IMR-90 (cell line): ENCODE data around the gene CREB3L1. TPM values are rescaled to one million over a fixed set of nuclear protein-coding genes. Genes with fewer than 3 reads are reported as not detected.

Experiments
- ATAC-seq: fragments of 200-7000 bp; cut with Tn5 transposase; 2 replicates; pipeline ENCODE4 v1.9.1; 2020; ENCODE audit warnings: low read depth, mild to moderate bottlenecking, moderate library complexity
- BruUV-seq: library from RNA; stranded (reverse); fragments of 400-500 nt; replicated peaks from 2 replicates; lab custom pipeline; 2021; lab: Mats Ljungman, UMichigan
- CTCF ChIA-PET: fragments of 300-600 bp; formaldehyde crosslinking; extraction: SDS; loops from one replicate; lab custom pipeline; 2021; ENCODE audit warnings: antibody characterized with exemption; lab: Yijun Ruan, JAX
- POLR2A ChIA-PET: fragments of 300-600 bp; sonication (Branson Sonifier 250); formaldehyde crosslinking; loops from one replicate; lab custom pipeline; 2022; ENCODE audit warnings: antibody characterized with exemption; ENCODE audit not compliant: unreplicated experiment; lab: Charles Lee
- DNase-seq: peaks from one replicate; pipeline ENCODE4 v3.0.0; 2013
- H2AFZ ChIP-seq: replicated peaks from 2 replicates; pipeline ENCODE3; 2013; ENCODE audit warnings: low read length, mild to moderate bottlenecking; ENCODE audit not compliant: poor library complexity
- H2AK5ac ChIP-seq: 2 replicates; pipeline ENCODE4 v1.6.1; 2013; ENCODE audit warnings: low read depth, low read length, inconsistent platforms
- H2AK9ac ChIP-seq: replicated peaks from 2 replicates; pipeline ENCODE3; 2013; ENCODE audit warnings: mild to moderate bottlenecking, low read depth, low read length, moderate library complexity; ENCODE audit not compliant: poor library complexity
- H2BK120ac ChIP-seq: 2 replicates; pipeline ENCODE4 v1.6.1; 2013; ENCODE audit warnings: low read depth, low read length, inconsistent platforms
- H2BK15ac ChIP-seq: 3 replicates; pipeline ENCODE4 v1.6.1; 2013; ENCODE audit warnings: low read depth, low read length, inconsistent platforms
- H2BK20ac ChIP-seq: 2 replicates; pipeline ENCODE4 v1.6.1; 2013; ENCODE audit warnings: low read depth, mild to moderate bottlenecking, inconsistent platforms, low read length, moderate library complexity
- H2BK5ac ChIP-seq: 2 replicates; pipeline ENCODE4 v1.6.1; 2013; ENCODE audit warnings: mild to moderate bottlenecking, low read depth, low read length, inconsistent platforms; ENCODE audit not compliant: poor library complexity, severe bottlenecking
- H3K14ac ChIP-seq: replicated peaks from 2 replicates; pipeline ENCODE4 v1.6.1; 2013; ENCODE audit warnings: low read depth, low read length, inconsistent platforms
- H3K18ac ChIP-seq: 2 replicates; pipeline ENCODE4 v1.6.1; 2013; ENCODE audit warnings: low read depth, low read length, control low read depth
- H3K23ac ChIP-seq: 2 replicates; pipeline ENCODE4 v1.6.1; 2013; ENCODE audit warnings: low read depth, low read length, inconsistent platforms
- H3K27ac ChIP-seq: 2 replicates; pipeline ENCODE4 v1.5.1; 2013; ENCODE audit warnings: mild to moderate bottlenecking, control low read depth, low read length; ENCODE audit not compliant: insufficient read depth
- H3K27me3 ChIP-seq: 2 replicates; pipeline ENCODE4 v1.6.1; 2013; ENCODE audit warnings: low read length; ENCODE audit not compliant: control insufficient read depth, insufficient read depth
- H3K36me3 ChIP-seq: 2 replicates; pipeline ENCODE4 v1.6.1; 2013; ENCODE audit warnings: low read length, mixed read lengths; ENCODE audit not compliant: control insufficient read depth, insufficient read depth
- H3K4ac ChIP-seq: 2 replicates; pipeline ENCODE4 v1.6.1; 2013; ENCODE audit warnings: low read depth, low read length, inconsistent platforms
- H3K4me1 ChIP-seq: 2 replicates; pipeline ENCODE4 v1.6.1; 2013; ENCODE audit warnings: low read length, mixed read lengths; ENCODE audit not compliant: control insufficient read depth, insufficient read depth
- H3K4me2 ChIP-seq: 2 replicates; pipeline ENCODE4 v1.6.1; 2013; ENCODE audit warnings: low read depth, mild to moderate bottlenecking, control low read depth, low read length, moderate library complexity
- H3K4me3 ChIP-seq: 2 replicates; pipeline ENCODE4 v1.5.1; 2013; ENCODE audit warnings: low read depth, mild to moderate bottlenecking, control low read depth, low read length, moderate library complexity; ENCODE audit not compliant: insufficient read depth
- H3K56ac ChIP-seq: 2 replicates; pipeline ENCODE4 v1.6.1; 2013; ENCODE audit warnings: low read length, inconsistent platforms; ENCODE audit not compliant: insufficient read depth; ENCODE audit errors: extremely low read depth
- H3K79me1 ChIP-seq, 2 experiments: 2 replicates each; pipeline ENCODE4 v1.6.1; 2013; ENCODE audit warnings: low read length in 2 of 2, inconsistent platforms in 1 of 2, low read depth in 1 of 2
- H3K9ac ChIP-seq: 2 replicates; pipeline ENCODE4 v1.6.1; 2013; ENCODE audit warnings: low read depth, low read length, control low read depth
- H3K9me1 ChIP-seq: 2 replicates; pipeline ENCODE4 v1.6.1; 2013; ENCODE audit warnings: low read length, inconsistent platforms; ENCODE audit not compliant: insufficient read depth
- H3K9me3 ChIP-seq: 2 replicates; pipeline ENCODE4 v1.6.1; 2013; ENCODE audit warnings: low read length; ENCODE audit not compliant: control insufficient read depth, insufficient read depth
- H4K20me1 ChIP-seq: 2 replicates; pipeline ENCODE4 v1.6.1; 2013; ENCODE audit warnings: low read length, inconsistent platforms; ENCODE audit not compliant: insufficient read depth
- H4K5ac ChIP-seq: 2 replicates; pipeline ENCODE4 v1.6.1; 2013; ENCODE audit warnings: mild to moderate bottlenecking, low read depth, low read length, control low read depth
- H4K8ac ChIP-seq, 2 experiments: 2 replicates each; pipeline ENCODE4 v1.6.1; 2013; ENCODE audit warnings: low read depth in 2 of 2, low read length in 2 of 2, control low read depth in 1 of 2, inconsistent platforms in 1 of 2
- H4K91ac ChIP-seq: 2 replicates; pipeline ENCODE4 v1.6.1; 2013; ENCODE audit warnings: low read depth, low read length, inconsistent platforms; ENCODE audit not compliant: insufficient read depth
- BHLHE40 ChIP-seq: fragments of 150-350 bp; IDR thresholded peaks from 2 replicates; pipeline ENCODE4 v1.6.1; 2016; ENCODE audit warnings: mild to moderate bottlenecking, low read depth, low read length
- CEBPB ChIP-seq: IDR thresholded peaks from 2 replicates; pipeline ENCODE4 v1.6.1; 2012; ENCODE audit warnings: low read depth, low read length, improper control_type of control experiment
- CHD1 ChIP-seq: IDR thresholded peaks from 2 replicates; pipeline ENCODE4 v1.6.1; 2012; ENCODE audit warnings: low read depth, low read length, improper control_type of control experiment
- CTCF ChIP-seq: conservative IDR thresholded peaks from 2 replicates; pipeline ENCODE4 v1.5.1; 2012; ENCODE audit warnings: mild to moderate bottlenecking, low read depth, low read length, improper control_type of control experiment
- ELK1 ChIP-seq: fragments of 150-350 bp; IDR thresholded peaks from 2 replicates; pipeline ENCODE4 v1.6.1; 2016; ENCODE audit warnings: low read depth, mild to moderate bottlenecking, low read length, moderate library complexity, borderline replicate concordance
- FOS ChIP-seq: fragments of 150-350 bp; IDR thresholded peaks from 2 replicates; pipeline ENCODE4 v1.6.1; 2016; ENCODE audit warnings: low read depth, low read length
- MAFK ChIP-seq: IDR thresholded peaks from 2 replicates; pipeline ENCODE4 v1.6.1; 2012; ENCODE audit warnings: low read depth, low read length, improper control_type of control experiment
- MAZ ChIP-seq: IDR thresholded peaks from 2 replicates; pipeline ENCODE4 v1.6.1; 2012; ENCODE audit warnings: low read depth, mild to moderate bottlenecking, low read length, improper control_type of control experiment, moderate library complexity, borderline replicate concordance
- MXI1 ChIP-seq: IDR thresholded peaks from 2 replicates; pipeline ENCODE4 v1.6.1; 2012; ENCODE audit warnings: low read depth, mild to moderate bottlenecking, low read length, moderate library complexity, borderline replicate concordance
- NFE2L2 ChIP-seq: fragments of 150-350 bp; IDR thresholded peaks from 2 replicates; pipeline ENCODE4 v1.6.1; 2016; ENCODE audit warnings: low read depth, mild to moderate bottlenecking, low read length
- POLR2A ChIP-seq: IDR thresholded peaks from 2 replicates; pipeline ENCODE4 v1.6.1; 2012; ENCODE audit warnings: mild to moderate bottlenecking, low read depth, low read length
- RAD21 ChIP-seq: IDR thresholded peaks from 2 replicates; pipeline ENCODE4 v1.6.1; 2012; ENCODE audit warnings: low read length, improper control_type of control experiment
- RCOR1 ChIP-seq: IDR thresholded peaks from 2 replicates; pipeline ENCODE4 v1.6.1; 2012; ENCODE audit warnings: mild to moderate bottlenecking, low read length, improper control_type of control experiment; ENCODE audit not compliant: insufficient replicate concordance
- RFX5 ChIP-seq: IDR thresholded peaks from 2 replicates; pipeline ENCODE4 v1.8.0; 2012; ENCODE audit warnings: low read depth, mild to moderate bottlenecking, low read length, moderate library complexity
- SMC3 ChIP-seq: fragments of 150-350 bp; IDR thresholded peaks from 2 replicates; pipeline ENCODE4 v1.6.1; 2016; ENCODE audit warnings: low read depth, mild to moderate bottlenecking, antibody characterized with exemption, low read length, moderate library complexity
- USF2 ChIP-seq: fragments of 150-350 bp; IDR thresholded peaks from 2 replicates; pipeline ENCODE4 v1.6.1; 2017; ENCODE audit warnings: mild to moderate bottlenecking, antibody characterized with exemption, low read length, low read depth
- WGBS, 2 experiments: methylation state at CpG; one replicate each; pipeline versions ENCODE4 v1.1.5 to v1.1.7; 2013; ENCODE audit warnings: missing lambda C conversion rate in 2 of 2; ENCODE audit not compliant: insufficient read length in 1 of 2; ENCODE audit errors: extremely low coverage in 2 of 2; 5-methylcytosine and 5-hydroxymethylcytosine counted together
- dilution Hi-C: fragments of 300-500 bp; cut with HindIII; formaldehyde crosslinking; loops from one replicate; pipeline ENCODE4 v1.14.3; 2018; ENCODE audit warnings: low sequenced_read_pairs; ENCODE audit not compliant: unreplicated experiment
- in situ Hi-C: fragments of 300-500 bp; cut with MboI; formaldehyde crosslinking; loops from 3 replicates; pipeline ENCODE4 v1.14.3; 2019; ENCODE audit warnings: low sequenced_read_pairs, inconsistent platforms, mixed read lengths
- intact Hi-C: fragments of 100-400 bp; cut with micrococcal nuclease; formaldehyde crosslinking; loops from 2 replicates; pipeline ENCODE4 v1.10.0; 2022
- polyA plus RNA-seq, 3 experiments: library from polyadenylated mRNA; depleted of rRNA; stranded (reverse); fragments of >200 nt; gene quantifications; 2 replicates each; pipeline ENCODE4 v1.2.3, GENCODE V29; 2012; ENCODE audit warnings: low replicate concordance in 1 of 3
- total RNA-seq: library from RNA; depleted of rRNA; stranded (reverse); fragments of >200 nt; gene quantifications from 2 replicates; pipeline ENCODE4 v1.2.3, GENCODE V29; 2012

CREB3L1 gene
- total and polyA plus RNA-seq, 2 of the 4 experiments (the other 2 are of a cell fraction), result 8.1 to 82.3 TPM

GRCh38 chr11:46366661-46367161 lies 89.2 kb downstream of the CREB3L1 start:
- Histone ChIP-seq H2AK9ac (peak overlapping the region; percentile 55), H2BK15ac (no peak overlapping the region), H2BK5ac (no peak overlapping the region), H3K9me1 (peaks cover 9% of the 10 kb centered on the region; the same call in 1 of the 2 replicates), H4K5ac (no peak overlapping the region), H3K27me3 (no peaks in the 10 kb centered on the region), H3K4me2 (no peak overlapping the region), H2BK20ac (no peak overlapping the region), H3K4ac (no peak overlapping the region), H4K91ac (no peak overlapping the region), H3K4me3 (no peak overlapping the region), H3K23ac (no peak overlapping the region), H4K8ac (no peak overlapping the region), H3K9ac (no peak overlapping the region), H2BK120ac (no peak overlapping the region), H4K20me1 (peaks cover 31% of the 10 kb centered on the region), H3K56ac (no peak overlapping the region), H3K79me1 (peaks cover 18 to 64% of the 10 kb centered on the region in 2 experiments), H3K14ac (no peak overlapping the region), H2AFZ (no peak overlapping the region), H3K4me1 (peaks cover 31% of the 10 kb centered on the region), H3K36me3 (peaks cover 15% of the 10 kb centered on the region; the same call in 1 of the 2 replicates), H3K18ac (no peak overlapping the region), H3K27ac (no peak overlapping the region), H2AK5ac (no peak overlapping the region), H3K9me3 (no peaks in the 10 kb centered on the region)
- in situ Hi-C loops, result no loop called here
- dilution Hi-C loops, result no loop called here
- TF ChIP-seq MXI1, result no peak
- TF ChIP-seq CEBPB, result no peak
- TF ChIP-seq USF2, result no peak
- no peak for TF ChIP-seq ELK1
- TF ChIP-seq MAZ, result no peak
- no peak for TF ChIP-seq FOS
- no peak for TF ChIP-seq MAFK
- no peak for TF ChIP-seq NFE2L2
- no peak for TF ChIP-seq CHD1
- no peak for TF ChIP-seq BHLHE40
- no peak for TF ChIP-seq RAD21
- TF ChIP-seq CTCF, result no peak
- TF ChIP-seq RCOR1, result no peak
- TF ChIP-seq RFX5, result no peak
- TF ChIP-seq SMC3, result no peak
- no peak for TF ChIP-seq POLR2A
- 95% methylated on average over 24 of the region's 31 CpGs; no CpG with 5 or more reads in 1 of the 2 experiments for WGBS, 2 experiments
- intact Hi-C loops, result no loop called here
- BruUV-seq, result no TSS peak
- ATAC-seq (no peak), DNase-seq (no peak)
- ChIA-PET POLR2A (no interaction called here), CTCF (no interaction called here)
